GM12878 (cell line): Measurements from ENCODE around the gene UBE2E1. TPM values are rescaled to one million over a fixed set of nuclear protein-coding genes. Genes with fewer than 3 reads are reported as not detected.
"Not testable (repeated sequence)": the region's sequence is repeated elsewhere in the genome, so short reads cannot be mapped to it uniquely, and the experiment has no call there.

Source experiments
- ATAC-seq: fragments of 200-7000 bp; cut with Tn5 transposase; 3 replicates; pipeline ENCODE4 v1.9.1; 2020; ENCODE audit warnings: mild to moderate bottlenecking, moderate library complexity
- BruUV-seq: library from RNA; stranded (reverse); fragments of 400-500 nt; replicated peaks from 2 replicates; lab custom pipeline; 2021; lab: Mats Ljungman, UMichigan
- CTCF ChIA-PET: fragments of 300-600 bp; sonication (Branson Sonifier 250); formaldehyde crosslinking; extraction: SDS; loops from one replicate; lab custom pipeline; 2021; ENCODE audit warnings: inconsistent platforms; lab: Yijun Ruan, JAX
- POLR2A ChIA-PET: fragments of 350-600 bp; formaldehyde crosslinking; extraction: SDS; loops from one replicate; lab custom pipeline; 2021; ENCODE audit warnings: inconsistent platforms; lab: Charles Lee
- RAD21 ChIA-PET: fragments of 300-600 bp; sonication (Branson Sonifier 250); formaldehyde crosslinking; loops from one replicate; lab custom pipeline; 2023; ENCODE audit warnings: antibody characterized with exemption; ENCODE audit not compliant: unreplicated experiment; lab: Charles Lee
- SMC1A ChIA-PET: fragments of 300-600 bp; sonication (Branson Sonifier 250); formaldehyde crosslinking; loops from one replicate; lab custom pipeline; 2023; ENCODE audit not compliant: unreplicated experiment, uncharacterized antibody; lab: Charles Lee
- DNase-seq: peaks from one replicate; pipeline ENCODE4 v3.0.0-alpha.2; 2011; ENCODE audit warnings: low read depth, low spot score
- FAIRE-seq: peaks from 3 replicates; lab custom pipeline; 2011; peaks lifted over from hg19 to GRCh38; lab: Jason Lieb, UNC
- H2AFZ ChIP-seq: 2 replicates; pipeline ENCODE4 v1.6.0; 2011; ENCODE audit warnings: low read depth, low read length, control low read depth; ENCODE audit not compliant: control insufficient read depth
- H3K27ac ChIP-seq: 2 replicates; pipeline ENCODE4 v1.5.1; 2011; ENCODE audit warnings: control low read depth; ENCODE audit not compliant: control insufficient read depth, insufficient read depth
- H3K27me3 ChIP-seq, 2 experiments: replicated peaks in 1 of 2; 2 replicates each; pipeline versions ENCODE4 v1.6.0 to v1.6.1; 2011; ENCODE audit warnings: low read length in 1 of 2; ENCODE audit not compliant: control insufficient read depth in 2 of 2, insufficient read depth in 2 of 2
- H3K36me3 ChIP-seq, 2 experiments: 2 replicates each; pipeline ENCODE4 v1.5.1; 2011; ENCODE audit warnings: low read length in 1 of 2; ENCODE audit not compliant: control insufficient read depth in 2 of 2, insufficient read depth in 2 of 2
- H3K4me1 ChIP-seq: 2 replicates; pipeline ENCODE4 v1.6.1; 2011; ENCODE audit warnings: mild to moderate bottlenecking, low read length, moderate library complexity, mixed read lengths; ENCODE audit not compliant: control insufficient read depth, insufficient read depth
- H3K4me2 ChIP-seq: 2 replicates; pipeline ENCODE4 v1.6.0; 2011; ENCODE audit warnings: control low read depth; ENCODE audit not compliant: control insufficient read depth, insufficient read depth
- H3K4me3 ChIP-seq: fragments of 200-600 bp; sonication (generic); 2 replicates; pipeline ENCODE4 v1.5.1; 2016
- H3K79me2 ChIP-seq: 2 replicates; pipeline ENCODE4 v1.6.0; 2011; ENCODE audit warnings: low read length; ENCODE audit not compliant: control insufficient read depth, insufficient read depth
- H3K9ac ChIP-seq: 2 replicates; pipeline ENCODE4 v1.8.0; 2011; ENCODE audit warnings: low read length, control low read depth, mixed read lengths; ENCODE audit not compliant: control insufficient read depth, insufficient read depth
- H3K9me3 ChIP-seq: replicated peaks from 3 replicates; pipeline ENCODE4 v1.5.1; 2011; ENCODE audit warnings: mild to moderate bottlenecking, low read length; ENCODE audit not compliant: control insufficient read depth, insufficient read depth
- H4K20me1 ChIP-seq: 2 replicates; pipeline ENCODE4 v1.6.0; 2011; ENCODE audit not compliant: control insufficient read depth, insufficient read depth
- ATF7 ChIP-seq: fragments of 450-650 bp; IDR thresholded peaks from 2 replicates; pipeline ENCODE4 v1.6.1; 2016; ENCODE audit warnings: low read depth, mild to moderate bottlenecking
- CREB1 ChIP-seq: IDR thresholded peaks from 2 replicates; pipeline ENCODE4 v1.6.1; 2012; ENCODE audit warnings: low read depth, mild to moderate bottlenecking, inconsistent platforms
- CTCF ChIP-seq, 3 experiments: IDR thresholded peaks in 2 of 3; conservative IDR thresholded peaks in 1 of 3; 2 replicates each; pipeline ENCODE4 v1.5.1; 2011; ENCODE audit warnings: low read depth in 3 of 3, low read length in 3 of 3, mild to moderate bottlenecking in 3 of 3, control low read depth in 2 of 3, moderate library complexity in 2 of 3, inconsistent platforms in 1 of 3, mixed read lengths in 1 of 3; ENCODE audit not compliant: control insufficient read depth in 2 of 3, insufficient read depth in 1 of 3; ENCODE audit errors: extremely low read depth in 1 of 3
- FOXK2 ChIP-seq: fragments of 450-650 bp; IDR thresholded peaks from 2 replicates; pipeline ENCODE4 v1.6.1; 2017; ENCODE audit warnings: mild to moderate bottlenecking, moderate library complexity
- FOXM1 ChIP-seq: IDR thresholded peaks from 2 replicates; pipeline ENCODE4 v1.6.1; 2012; ENCODE audit warnings: low read depth, mild to moderate bottlenecking, inconsistent platforms, low read length, moderate library complexity
- NBN ChIP-seq: fragments of 450-650 bp; IDR thresholded peaks from 2 replicates; pipeline ENCODE4 v1.6.1; 2016
- POLR2AphosphoS2 ChIP-seq: IDR thresholded peaks from 2 replicates; pipeline ENCODE4 v1.6.1; 2011; ENCODE audit warnings: low read depth, mild to moderate bottlenecking, low read length, improper control_type of control experiment, moderate library complexity
- TBL1XR1 ChIP-seq: IDR thresholded peaks from 2 replicates; pipeline ENCODE4 v1.6.1; 2012; ENCODE audit warnings: low read depth, low read length, improper control_type of control experiment
- ZNF24 ChIP-seq: fragments of 450-650 bp; IDR thresholded peaks from 2 replicates; pipeline ENCODE4 v1.6.1; 2017; ENCODE audit warnings: antibody characterized with exemption, mild to moderate bottlenecking
- ZNF274 ChIP-seq: IDR thresholded peaks from one replicate; pipeline ENCODE4 v1.8.0; 2011; ENCODE audit not compliant: insufficient read length, insufficient read depth
- WGBS: methylation state at CpG from one replicate; pipeline ENCODE4 v1.1.6; 2016; ENCODE audit warnings: low lambda C conversion rate; ENCODE audit not compliant: insufficient replicate concordance, insufficient coverage; ENCODE audit errors: missing lambda C conversion rate; 5-methylcytosine and 5-hydroxymethylcytosine counted together
- in situ Hi-C: fragments of 300-500 bp; cut with MboI; formaldehyde crosslinking; loops from 9 replicates; pipeline ENCODE4 v1.14.3; 2018; ENCODE audit warnings: mixed read lengths
- intact Hi-C: fragments of 100-400 bp; cut with micrococcal nuclease; formaldehyde crosslinking; loops from one replicate; pipeline ENCODE4 v1.14.2; 2022; ENCODE audit not compliant: unreplicated experiment
- polyA plus RNA-seq, 11 experiments: library from polyadenylated mRNA; depleted of rRNA in 4 of 11; unstranded in 6 of 11; stranded (reverse) in 5 of 11; fragments of >200 nt; fragmentation: Nextera tagmentation in 4 of 11; fragmentation: Illumina TruSeq in 1 of 11; extraction: Ambion mirVana in 4 of 11; extraction: Trizol in 1 of 11; gene quantifications; 1 replicate in 1 of 11; 2 replicates in 10 of 11; pipeline versions ENCODE4 v1.2.1 to v1.2.3, GENCODE V29; 2011 to 2016; ENCODE audit warnings: inconsistent platforms in 2 of 11, missing spikeins in 2 of 11, low read depth in 1 of 11
- total RNA-seq, 4 experiments: library from RNA; depleted of rRNA in 3 of 4; stranded (reverse); fragments of >200 nt in 3 of 4; fragmentation: Illumina TruSeq in 1 of 4; extraction: Trizol in 1 of 4; gene quantifications; 2 replicates each; pipeline versions ENCODE4 v1.2.1 to v1.2.3, GENCODE V29; 2013 to 2021

The UBE2E1 gene
- total and polyA plus RNA-seq, 10 of the 15 experiments (the other 5 are each of a cell fraction or from before 2014, with no cell fraction given): 18.7 to 425 (median 147) TPM

- CTCF ChIA-PET: interaction anchor here (1.1 to 3.0 kb wide), 3 partner anchors 19 to 36 kb away, joined by 4 to 13 read pairs (median 11); no protein-coding TSS in a partner anchor
- SMC1A ChIA-PET: interaction anchor here (0.7 to 3.0 kb wide), 4 partner anchors 34 to 62 kb away, joined by 3 to 16 read pairs (median 5); no protein-coding TSS in a partner anchor
- TF ChIP-seq TBL1XR1 (no peak), ATF7 (no peak), FOXK2 (no peak), ZNF24 (no peak), NBN (no peak), CTCF (IDR thresholded peaks at IDR 0.05 in 2 of 3, conservative IDR thresholded peaks at IDR 0.05 in 1 of 3; ENCODE audit: control insufficient read depth in 2 of 3, extremely low read depth in 1 of 3, insufficient read depth in 1 of 3, low read depth in 3 of 3, low read length in 3 of 3) (no peak), CREB1 (no peak), POLR2AphosphoS2 (no peak), ZNF274 (no peak), FOXM1 (no peak)
- RAD21 ChIA-PET: interaction anchor here (1.2 to 1.5 kb wide), 2 partner anchors 20 to 34 kb away, joined by 3 read pairs; no protein-coding TSS in a partner anchor
- DNase-seq (no peak), ATAC-seq (no peak), FAIRE-seq (no peak)
- Histone ChIP-seq H3K9ac (no peak overlapping the region), H2AFZ (no peak overlapping the region), H3K9me3 (no peaks in the 10 kb centered on the region), H3K4me2 (no peak overlapping the region), H4K20me1 (no peaks in the 10 kb centered on the region), H3K27me3 (no peaks in the 10 kb centered on the region), H3K4me1 (peaks cover 17% of the 10 kb centered on the region), H3K27ac (no peak overlapping the region), H3K36me3 (peaks cover under 1 to 5% of the 10 kb centered on the region in 2 experiments; a peak in 2 of 4 replicates), H3K4me3 (no peak overlapping the region), H3K79me2 (peaks cover 57% of the 10 kb centered on the region)
- POLR2A ChIA-PET: no interaction called here
- WGBS: 92% methylated on average over 4 of the region's 4 CpGs
- intact Hi-C loops: loop anchor here (5.0 kb wide), 2 partner anchors 38 to 63 kb away; partner anchors contain the start of gene UBE2E1
- no TSS peak for BruUV-seq
- in situ Hi-C loops: no loop called here
These were observed 64.4 kb downstream of the UBE2E1 start for GRCh38 chr3:23869977-23870662.

GRCh38 chr3:23870663-23871043 is 64.9 kb downstream of the UBE2E1 start:
- H4K20me1 ChIP-seq, H3K9ac ChIP-seq, H3K4me3 ChIP-seq, BruUV-seq, ATAC-seq, H3K36me3 ChIP-seq, H3K9me3 ChIP-seq, FAIRE-seq, H3K4me2 ChIP-seq, DNase-seq, H2AFZ ChIP-seq, intact Hi-C loops, in situ Hi-C loops, H3K27me3 ChIP-seq, H3K27ac ChIP-seq, POLR2A ChIA-PET: not testable (repeated sequence)
- WGBS: 93% methylated on average over 2 of the region's 5 CpGs
- H3K4me1 ChIP-seq: peaks cover 12% of the 10 kb centered on the region
- ChIA-PET CTCF (interaction anchor here (1.5 kb wide), 1 partner anchor 19 kb away, joined by 11 read pairs; no protein-coding TSS in a partner anchor), RAD21 (interaction anchor here (1.2 to 1.5 kb wide), 2 partner anchors 19 to 35 kb away, joined by 3 read pairs; no protein-coding TSS in a partner anchor), SMC1A (interaction anchor here (1.6 kb wide), 1 partner anchor 62 kb away, joined by 6 read pairs; no protein-coding TSS in a partner anchor)
- H3K79me2 ChIP-seq: peaks cover 56% of the 10 kb centered on the region
